Upper lobe of left lung (tissue), 4 donors: ENCODE data around the gene SEMA3E.

Source experiments
- CTCF ChIP-seq, 6 experiments: fragments of 450-650 bp in 4 of 6; fragments of 200-600 bp in 2 of 6; sonication (generic) in 2 of 6; IDR thresholded peaks; one replicate each; pipeline ENCODE4 v1.5.1; 2016 to 2019; ENCODE audit warnings: antibody characterized with exemption in 6 of 6
- EP300 ChIP-seq, 4 donors: sonication (generic); formaldehyde crosslinking; IDR thresholded peaks; one replicate each; pipeline ENCODE4 v1.5.1; 2017; ENCODE audit warnings: antibody characterized with exemption in 4 of 4, control low read depth in 2 of 4
- POLR2A ChIP-seq, 4 donors: fragments of 450-650 bp; IDR thresholded peaks; one replicate each; pipeline ENCODE4 v1.5.1; 2016 to 2017; ENCODE audit warnings: antibody characterized with exemption in 4 of 4, mild to moderate bottlenecking in 2 of 4
- POLR2AphosphoS5 ChIP-seq, 2 donors: sonication (generic); formaldehyde crosslinking; IDR thresholded peaks; one replicate each; pipeline ENCODE4 v1.5.1; 2017; ENCODE audit warnings: antibody characterized with exemption in 2 of 2

GRCh38 chr7:83588602-83589240 lies 60.2 kb downstream of the SEMA3E start:
- no peak for TF ChIP-seq CTCF (IDR thresholded peaks at IDR 0.05)
- TF ChIP-seq POLR2A (IDR thresholded peaks at IDR 0.05), result no peak
- TF ChIP-seq POLR2AphosphoS5 (IDR thresholded peaks at IDR 0.05), result no peak
- no peak for TF ChIP-seq EP300 (IDR thresholded peaks at IDR 0.05)
